ENCODE measurements around the gene PRSS38.
A peak's percentile ranks its signal among the peaks of the same experiment; 100 is the strongest.
"Not testable (repeated sequence)": the region's sequence is repeated elsewhere in the genome, so short reads cannot be mapped to it uniquely, and the experiment has no call there.

PRSS38 gene

DNA sequence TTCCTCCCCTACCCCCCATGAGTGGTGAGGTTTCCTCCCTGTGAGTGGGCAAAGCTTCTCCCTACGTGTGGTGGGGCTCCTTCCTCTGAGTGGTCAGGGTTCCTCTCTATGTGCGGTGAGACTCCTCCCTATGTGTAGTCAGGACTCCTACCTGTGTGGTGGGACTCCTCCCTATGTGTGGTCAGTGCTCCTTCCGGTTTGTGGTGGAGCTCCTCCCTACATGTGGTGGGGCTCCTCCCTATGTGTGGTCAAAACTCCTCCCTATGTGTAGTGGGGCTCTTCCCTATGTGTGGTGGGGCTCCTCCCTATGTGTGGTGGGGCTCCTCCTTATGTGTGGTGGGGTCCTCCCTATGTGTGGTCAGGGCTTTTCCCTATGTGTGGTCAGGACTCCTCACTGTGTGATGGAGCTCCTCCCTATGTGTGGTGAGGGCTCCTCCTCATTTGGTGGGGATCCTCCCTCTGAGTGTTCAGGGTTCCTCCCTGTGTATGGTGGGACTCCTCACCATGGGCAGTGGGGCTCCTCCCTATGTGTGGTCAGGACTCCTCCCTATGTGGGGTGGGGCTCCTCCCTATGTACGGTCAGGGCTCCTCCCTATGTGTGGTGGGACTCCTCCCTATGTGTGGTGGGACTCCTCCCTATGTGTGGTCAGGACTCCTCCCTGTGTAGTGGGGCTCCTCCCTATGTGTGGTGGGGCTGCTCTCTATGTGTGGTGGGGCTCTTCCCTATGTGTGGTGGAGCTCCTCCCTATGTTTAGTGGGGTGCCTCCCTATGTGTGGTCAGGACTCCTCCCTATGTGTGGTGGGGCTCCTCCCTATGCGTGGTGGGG, 29.1 kb downstream of the PRSS38 start:
- DNase-seq (ENCODE audit: low read depth), result no peak

DNA sequence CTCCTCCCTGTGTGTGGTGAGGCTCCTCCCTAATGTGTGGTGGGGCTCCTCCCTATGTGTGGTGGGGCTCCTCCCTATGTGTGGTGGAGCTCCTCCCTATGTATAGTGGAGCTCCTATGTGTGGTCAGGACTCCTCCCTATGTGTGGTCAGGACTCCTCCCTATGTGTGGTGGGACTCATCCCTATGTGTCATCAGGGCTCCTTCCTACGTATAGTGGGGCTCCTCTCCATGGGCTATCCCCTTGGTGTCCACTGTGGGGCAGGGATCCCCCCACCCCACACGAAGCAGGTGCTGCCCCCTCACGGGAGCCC, 29.6 kb downstream of the PRSS38 start:
- DNase-seq (ENCODE audit: low read depth), result no peak

DNA sequence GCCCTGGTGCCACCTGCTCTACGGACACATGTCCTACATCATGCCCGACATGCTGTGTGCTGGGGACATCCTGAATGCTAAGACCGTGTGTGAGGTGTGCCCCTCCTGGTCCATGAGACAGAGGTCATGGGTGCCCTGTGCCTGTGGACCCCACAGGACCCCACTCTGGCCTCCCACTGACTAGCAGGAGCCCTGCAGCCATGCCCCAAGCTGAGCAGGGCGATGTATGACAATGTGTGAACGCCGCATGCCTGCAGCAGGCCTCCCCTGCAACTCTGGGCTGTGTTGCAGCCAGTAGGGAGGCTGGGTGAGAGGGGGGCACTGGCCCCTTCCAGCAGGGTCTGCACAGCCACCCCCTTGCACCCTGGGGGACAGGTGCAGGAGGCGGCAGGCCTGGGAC, 30.0 kb downstream of the PRSS38 start:
- DNase-seq (ENCODE audit: low read depth), result no peak

DNA sequence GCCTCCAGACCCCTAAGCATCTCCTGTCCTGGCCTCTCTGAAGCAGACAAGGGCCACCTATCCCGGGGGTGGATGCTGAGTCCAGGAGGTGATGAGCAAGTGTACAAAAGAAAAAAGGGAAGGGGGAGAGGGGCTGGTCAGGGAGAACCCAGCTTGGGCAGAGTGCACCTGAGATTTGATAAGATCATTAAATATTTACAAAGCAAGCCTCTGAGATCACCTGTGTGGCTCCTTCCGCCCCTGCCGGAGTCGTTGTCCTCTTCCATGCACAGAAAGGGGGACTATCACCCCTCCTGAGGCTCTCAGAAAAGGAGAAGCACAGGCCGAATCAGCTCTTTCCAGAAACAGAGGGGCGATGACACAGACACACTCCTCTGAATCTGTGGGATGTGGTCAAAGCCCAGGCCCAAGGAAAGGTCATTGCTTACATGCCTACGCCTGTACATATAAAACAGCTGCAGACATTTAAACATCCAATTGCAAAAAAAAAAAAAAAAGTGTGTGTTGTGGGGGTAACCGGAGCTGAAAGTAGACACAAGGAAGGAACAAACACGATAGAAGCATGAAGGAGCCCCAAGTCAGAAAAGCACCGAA, 30.9 kb downstream of the PRSS38 start:
- DNase-seq (ENCODE audit: low read depth), result no peak

DNA sequence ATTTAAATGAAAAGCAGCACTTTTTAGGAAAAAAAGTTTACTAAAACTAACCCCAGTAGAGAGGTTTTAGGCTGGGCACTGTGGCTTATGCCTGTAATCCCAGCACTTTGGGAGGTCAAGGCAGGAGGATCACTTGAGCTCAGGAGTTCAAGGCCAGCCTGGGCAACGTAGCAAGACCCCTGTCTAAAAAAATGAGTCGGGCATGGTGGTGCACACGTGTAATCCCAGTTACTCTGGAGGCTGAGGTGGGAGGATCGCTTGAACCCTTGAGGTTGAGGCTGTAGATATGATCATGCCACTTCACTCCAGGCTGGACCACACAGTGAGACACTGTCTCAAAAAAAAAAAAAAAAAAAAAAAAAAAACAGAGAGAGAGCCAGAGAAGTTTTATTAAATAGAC, 31.6 kb downstream of the PRSS38 start:
- not testable (repeated sequence) for DNase-seq (ENCODE audit: low read depth)

DNA sequence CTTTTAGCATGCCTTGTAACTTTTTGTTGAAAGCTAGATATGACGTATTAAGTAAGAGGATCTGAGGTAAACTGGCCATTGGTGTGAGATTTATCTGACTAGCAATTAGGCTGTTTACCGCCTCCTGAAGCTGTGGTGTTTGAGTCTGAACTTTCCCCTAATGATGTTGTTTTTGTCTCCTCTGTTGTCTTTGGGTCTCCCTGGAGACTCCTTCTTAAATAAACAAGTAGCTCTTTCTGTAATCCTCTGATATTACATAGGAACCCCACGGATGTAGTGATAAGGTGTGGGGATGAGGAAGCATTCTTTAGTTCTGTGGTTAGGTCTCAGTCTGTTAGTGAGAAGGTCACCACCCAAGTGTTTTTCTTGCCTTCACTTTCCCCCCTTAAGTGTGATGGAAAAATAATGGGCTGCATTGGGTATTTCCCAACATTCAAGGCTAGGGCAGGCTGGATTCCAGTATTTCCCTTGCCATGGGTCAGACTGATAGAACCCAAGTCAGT, 33.0 kb downstream of the PRSS38 start:
- no peak for DNase-seq (ENCODE audit: low read depth)

DNA sequence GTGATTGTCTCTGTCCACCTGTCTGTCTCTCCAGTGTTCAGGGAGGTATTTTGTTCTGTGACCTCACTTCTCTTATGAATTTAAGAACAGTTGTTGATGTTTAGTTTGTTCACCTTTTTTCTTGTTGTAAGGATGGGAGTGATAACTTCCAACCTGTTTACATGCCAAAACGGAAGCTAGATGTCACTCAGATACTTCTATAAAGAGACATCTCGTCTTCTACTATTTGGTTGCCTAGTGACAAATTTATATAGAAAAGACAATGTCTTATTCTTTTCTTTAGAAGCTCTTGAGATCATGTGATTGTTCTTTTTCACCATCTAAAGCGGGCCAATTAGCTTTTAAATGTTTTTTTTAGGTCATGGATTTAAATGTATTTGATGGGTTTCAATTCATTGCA, 33.8 kb downstream of the PRSS38 start:
- DNase-seq (ENCODE audit: low read depth), result no peak

DNA sequence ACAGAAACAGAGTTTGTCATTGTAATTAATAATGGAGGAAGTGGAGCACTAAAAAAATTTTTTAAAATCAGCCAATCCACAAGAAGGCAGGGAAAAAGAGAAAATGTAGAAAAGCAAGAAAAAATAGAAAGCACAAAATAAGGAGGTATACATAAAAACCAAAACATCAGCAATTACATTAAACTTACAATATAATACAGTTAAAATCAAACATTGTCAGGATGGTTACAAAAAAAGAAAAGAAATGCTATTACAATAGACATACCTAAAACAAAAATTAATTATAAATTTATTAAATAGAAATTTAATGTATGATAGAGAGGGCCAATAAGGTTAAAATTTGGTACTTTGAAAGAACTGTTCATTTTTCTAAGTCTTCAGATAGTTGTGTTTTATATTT, 38.7 kb downstream of the PRSS38 start:
- DNase-seq (ENCODE audit: low read depth), result no peak

DNA sequence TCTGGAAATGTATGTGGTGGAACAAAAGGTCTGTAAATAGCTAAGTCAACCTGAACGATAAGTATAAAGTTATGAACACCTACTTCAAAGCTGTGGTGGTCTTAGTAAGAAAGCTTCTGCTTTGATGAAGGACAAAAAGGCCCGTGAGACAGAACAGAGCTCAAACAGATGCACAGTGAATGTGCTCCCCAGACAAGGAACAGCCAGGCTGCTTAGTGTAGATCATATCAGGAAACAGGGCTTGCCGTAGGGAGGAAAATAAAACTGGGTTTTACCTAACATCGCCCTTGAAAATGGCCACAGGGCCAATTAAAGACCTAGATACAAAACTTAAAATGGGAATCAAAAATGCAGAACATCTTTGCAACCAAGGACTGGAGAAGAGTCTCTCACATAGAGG, 40.2 kb downstream of the PRSS38 start:
- no peak for DNase-seq (ENCODE audit: low read depth)

DNA sequence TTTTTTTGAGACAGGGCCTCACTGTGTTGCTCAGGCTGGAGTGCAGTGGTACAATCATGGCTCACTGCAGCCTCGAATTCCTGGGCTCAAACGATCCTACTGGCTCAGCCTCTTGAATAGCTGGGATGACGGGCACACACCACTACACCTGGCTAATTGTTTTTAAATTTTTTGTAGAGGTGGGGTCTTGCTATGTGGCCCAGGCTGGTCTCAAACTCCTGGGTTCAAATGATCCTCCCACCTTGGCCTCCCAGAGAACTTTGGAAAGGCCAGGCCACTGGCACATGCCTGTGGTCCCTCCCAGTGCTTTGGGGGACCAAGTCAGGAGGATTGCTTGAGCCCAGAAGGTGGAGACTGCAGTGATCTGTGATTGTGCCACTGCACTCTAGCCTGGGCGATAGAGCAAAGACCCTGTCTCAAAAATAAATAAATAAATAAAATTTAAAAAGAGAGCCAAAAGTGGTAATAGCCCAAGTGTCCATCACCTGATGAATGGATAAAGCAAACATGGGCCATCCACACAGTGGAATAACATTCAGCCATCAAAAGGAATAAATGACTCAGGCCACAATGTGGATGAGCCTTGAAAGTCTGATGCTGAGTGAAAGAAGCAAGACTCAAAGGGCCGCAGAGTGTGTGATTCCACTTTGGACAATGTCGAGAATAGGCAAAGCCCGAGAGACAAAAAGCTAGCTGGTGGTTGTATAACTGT, 40.8 kb downstream of the PRSS38 start:
- no peak for DNase-seq (ENCODE audit: low read depth)

DNA sequence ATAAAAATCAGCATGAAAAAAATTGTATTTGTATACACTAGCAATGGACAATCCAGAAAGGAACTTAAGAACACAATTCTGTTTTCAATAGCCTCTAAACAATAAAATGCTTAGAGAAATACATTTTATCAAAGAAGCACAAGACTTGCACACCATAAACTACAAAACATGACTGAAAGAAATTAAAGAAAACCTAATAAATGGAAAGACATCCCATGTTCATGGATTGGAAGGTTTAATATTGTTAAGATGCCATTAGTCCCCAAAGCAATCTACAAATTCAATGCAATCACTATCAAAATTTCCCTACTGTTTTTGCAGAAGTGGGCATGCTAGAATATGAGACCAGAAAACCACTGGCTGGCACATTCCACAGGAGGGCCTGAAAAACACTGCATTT, 49.4 kb downstream of the PRSS38 start:
- no peak for DNase-seq (ENCODE audit: low read depth)

DNA sequence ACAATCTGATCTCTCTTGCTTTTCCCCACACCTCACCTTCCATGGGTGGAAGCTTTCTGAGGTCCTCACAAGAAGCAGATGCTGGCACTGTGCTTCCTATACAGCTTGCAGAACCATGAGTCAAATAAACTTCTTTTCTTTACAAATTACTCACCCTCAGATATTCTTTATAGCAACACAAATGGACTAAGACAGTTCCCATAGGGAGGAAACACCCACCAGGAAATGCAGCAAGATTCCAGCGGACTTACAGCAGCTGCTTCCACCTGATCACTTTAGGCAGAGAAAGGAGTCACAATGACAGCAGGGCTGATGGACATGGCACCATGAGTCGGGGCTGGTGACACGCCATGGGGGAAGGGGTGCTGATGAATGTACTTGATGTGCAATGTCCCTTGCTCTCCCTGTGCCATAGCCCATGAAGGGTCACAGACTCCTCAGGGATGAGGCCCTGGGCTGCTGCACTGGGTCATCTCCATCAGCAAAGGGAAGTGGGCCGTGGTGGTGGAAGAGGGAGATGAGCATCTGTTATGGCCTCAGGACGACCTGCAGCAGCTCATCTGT, 53.9 kb downstream of the PRSS38 start:
- DNase-seq (ENCODE audit: low read depth), result no peak

DNA sequence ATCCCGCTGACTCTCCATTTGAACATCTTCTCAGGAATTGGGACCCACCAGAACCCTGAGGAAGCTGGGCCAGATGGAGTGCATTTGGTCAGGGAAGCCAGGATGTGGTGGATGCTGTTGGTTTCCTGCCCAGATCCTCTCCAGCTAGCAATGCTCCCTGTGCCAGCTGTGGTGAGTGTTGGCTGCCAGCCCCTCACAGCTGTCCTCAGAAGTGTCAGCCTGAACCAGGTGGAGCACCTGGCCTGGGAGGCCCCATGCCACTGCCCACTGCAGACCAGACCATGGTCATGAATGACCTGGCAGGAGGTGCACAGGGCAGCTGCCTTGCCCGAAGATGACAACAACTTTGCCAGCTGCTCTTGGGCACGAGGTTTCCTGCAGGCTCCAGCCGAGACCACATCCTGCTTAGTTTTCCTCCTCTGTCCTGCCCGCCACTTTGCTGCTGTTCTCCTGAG, 54.4 kb downstream of the PRSS38 start:
- peak; percentile 44 for DNase-seq (ENCODE audit: low read depth)

DNA sequence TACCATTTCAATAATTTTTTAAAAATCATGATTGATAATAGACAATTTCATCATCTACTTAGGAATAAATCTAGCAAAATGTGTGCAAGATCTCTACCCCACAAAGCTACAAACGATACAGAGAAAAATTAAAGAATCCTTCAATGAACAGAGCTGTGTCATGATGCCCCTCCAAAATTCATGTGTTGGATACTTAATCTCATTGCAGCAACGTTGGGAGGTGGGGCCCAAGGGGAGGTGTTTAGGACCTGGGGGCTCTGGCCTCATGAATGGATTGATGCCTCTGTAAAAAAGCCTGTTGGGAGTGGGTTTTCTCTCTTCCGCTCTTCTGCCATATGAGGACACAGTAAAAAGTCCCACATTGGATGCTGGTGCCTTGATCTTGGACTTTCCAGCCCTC, 54.9 kb downstream of the PRSS38 start:
- DNase-seq (ENCODE audit: low read depth), result no peak

DNA sequence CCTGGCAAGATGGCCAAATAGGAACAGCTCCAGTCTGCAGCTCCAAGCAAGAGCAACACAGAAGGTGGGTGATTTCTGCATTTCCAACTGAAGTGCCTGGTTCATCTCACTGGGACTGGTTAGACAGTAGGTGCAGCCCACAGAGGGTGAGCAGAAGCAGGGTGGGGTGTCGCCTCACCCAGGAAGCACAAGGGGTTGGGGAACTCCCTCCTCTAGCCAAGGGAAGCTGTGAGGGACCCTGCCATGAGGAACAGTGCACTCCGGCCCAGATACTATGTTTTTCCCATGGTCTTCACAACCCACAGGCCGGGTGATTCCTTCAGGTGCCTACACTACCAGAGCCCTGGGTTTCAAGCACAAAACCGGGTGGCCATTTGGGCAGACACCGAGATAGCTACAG, 56.4 kb downstream of the PRSS38 start:
- DNase-seq (ENCODE audit: low read depth), result not testable (repeated sequence)

DNA sequence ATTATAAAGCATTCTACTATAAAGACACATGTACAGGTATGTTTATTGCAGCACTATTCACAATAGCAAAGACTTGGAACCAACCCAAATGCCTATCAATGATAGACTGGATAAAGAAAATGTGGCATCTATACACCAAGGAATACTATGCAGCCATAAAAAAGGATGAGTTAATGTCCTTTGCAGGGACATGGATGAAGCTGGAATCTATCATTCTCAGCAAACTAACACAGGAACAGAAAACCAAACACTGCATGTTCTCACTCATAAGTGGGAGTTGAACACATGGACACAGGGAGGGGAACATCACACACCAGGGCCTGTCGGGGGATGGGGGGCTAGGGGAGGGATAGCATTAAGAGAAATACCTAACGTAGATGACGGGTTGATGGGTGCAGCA, 62.3 kb downstream of the PRSS38 start:
- DNase-seq (ENCODE audit: low read depth), result not testable (repeated sequence)

DNA sequence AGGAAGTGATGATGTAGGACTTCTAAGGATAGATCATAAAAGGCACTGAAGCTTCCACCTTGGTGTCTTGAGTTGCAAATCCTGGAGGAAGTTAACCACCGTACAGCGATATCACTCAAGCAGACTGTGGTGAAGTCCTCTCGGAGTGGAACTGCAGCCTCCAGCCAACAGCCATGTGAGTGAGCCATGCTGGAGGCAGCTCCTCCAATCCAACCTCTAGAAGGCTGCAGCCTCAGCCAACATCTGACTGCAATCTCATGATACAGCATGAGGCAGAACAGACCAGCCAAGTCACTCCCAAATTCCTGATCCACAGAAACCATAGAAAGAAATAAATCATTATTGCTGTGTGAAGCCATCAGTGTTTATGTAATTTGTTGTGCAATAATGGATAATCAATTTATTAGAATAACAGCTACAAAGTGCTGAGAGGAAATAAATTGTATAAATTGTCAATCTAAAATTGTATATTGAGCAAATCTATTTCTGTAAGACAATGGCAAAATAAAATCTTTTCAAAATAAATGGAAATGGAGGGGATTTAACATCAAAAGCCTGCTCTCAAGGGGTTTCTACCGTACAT, 65.0 kb downstream of the PRSS38 start:
- no peak for DNase-seq (ENCODE audit: low read depth)

DNA sequence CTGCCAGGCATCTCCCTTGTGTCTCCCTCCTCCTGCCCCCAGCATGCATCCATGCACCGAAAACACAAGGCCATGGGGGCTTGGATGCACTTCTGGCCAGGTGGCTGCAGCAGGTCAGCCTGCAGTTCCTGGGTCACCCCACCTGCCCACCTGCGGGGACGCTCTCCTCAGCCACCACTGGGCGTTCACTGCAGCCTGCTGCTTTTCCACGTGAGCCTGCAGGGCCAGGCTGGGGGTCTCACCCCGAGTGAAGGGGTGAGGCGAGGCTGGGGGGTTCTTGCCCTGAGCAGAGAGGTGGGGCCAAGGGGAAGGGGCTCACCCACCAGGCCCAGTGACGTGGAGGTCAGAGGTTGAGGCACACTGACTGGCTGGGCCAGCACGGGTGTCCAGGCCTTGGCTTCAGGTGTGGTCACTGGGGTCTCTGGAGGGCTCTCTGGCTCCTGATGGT, 67.6 kb downstream of the PRSS38 start:
- no peak for DNase-seq (ENCODE audit: low read depth)

DNA sequence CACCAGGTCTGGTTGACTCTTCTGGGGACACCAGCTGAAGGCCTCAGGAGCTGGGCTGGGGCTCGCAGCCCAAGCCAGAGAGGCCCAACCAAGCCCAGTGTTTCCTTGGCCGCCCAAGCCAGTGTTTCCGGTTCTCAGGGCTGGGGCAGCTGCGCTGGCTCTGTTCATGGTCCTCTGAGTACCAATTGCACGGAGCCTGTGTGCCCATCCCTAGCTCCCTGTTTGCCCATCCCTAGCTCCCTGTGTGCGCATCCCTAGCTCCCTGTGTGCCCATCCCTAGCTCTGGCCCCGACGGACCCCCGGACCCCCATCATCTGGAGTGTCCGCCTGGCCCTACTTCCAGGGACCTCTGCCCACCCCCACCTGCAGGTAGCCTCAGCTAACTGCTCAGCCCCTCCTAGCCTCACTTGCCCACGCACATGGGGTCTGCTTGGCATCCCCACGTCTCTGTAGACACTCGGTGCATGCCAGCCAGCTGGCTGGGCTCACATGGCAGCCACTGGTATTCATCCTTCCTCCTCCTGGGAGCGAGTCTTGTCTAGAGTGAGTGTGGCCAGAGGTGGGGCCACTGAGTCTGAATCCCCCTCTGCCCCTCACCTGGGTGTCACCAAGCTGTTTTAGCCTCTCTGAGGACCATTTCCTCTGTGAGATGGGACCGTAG, 68.3 kb downstream of the PRSS38 start:
- DNase-seq (ENCODE audit: low read depth), result no peak

DNA sequence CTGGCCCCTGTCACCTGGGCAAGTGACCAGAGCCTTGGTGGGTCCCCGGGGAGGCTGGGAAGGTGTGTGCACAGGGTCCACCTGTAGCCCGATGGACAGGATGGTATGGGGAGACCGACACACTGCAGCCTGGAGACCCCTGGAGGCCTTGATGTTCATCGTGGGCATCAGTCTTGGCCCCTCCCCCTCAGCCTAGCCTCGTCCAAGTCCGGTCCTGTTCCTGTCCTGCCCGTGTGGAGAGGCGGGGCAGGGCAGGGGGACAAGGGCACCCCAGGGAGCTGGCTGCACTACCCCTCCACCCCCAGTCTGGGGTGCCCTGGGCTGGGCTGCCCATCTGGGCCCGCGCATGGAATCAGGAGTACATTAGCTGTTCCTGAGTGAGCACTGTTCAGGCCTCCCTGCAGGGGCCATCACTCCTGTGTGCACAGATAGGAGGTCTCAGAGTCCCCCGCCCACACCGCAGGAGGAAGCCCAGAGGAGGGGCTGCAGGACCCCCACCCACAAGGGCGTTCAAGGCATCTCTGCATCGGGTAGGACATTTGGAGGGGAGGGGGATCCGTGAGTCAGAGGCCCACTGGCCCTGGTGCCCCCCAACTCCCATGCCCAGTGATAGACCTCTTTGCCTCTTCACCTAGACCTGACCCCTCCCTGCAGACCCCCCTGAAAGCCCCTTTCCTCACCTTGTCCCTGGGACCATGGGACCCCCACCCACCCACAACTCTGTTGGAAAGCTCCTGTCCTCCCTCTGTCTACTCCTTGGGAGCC, 69.1 kb downstream of the PRSS38 start:
- DNase-seq (ENCODE audit: low read depth), result no peak

DNA sequence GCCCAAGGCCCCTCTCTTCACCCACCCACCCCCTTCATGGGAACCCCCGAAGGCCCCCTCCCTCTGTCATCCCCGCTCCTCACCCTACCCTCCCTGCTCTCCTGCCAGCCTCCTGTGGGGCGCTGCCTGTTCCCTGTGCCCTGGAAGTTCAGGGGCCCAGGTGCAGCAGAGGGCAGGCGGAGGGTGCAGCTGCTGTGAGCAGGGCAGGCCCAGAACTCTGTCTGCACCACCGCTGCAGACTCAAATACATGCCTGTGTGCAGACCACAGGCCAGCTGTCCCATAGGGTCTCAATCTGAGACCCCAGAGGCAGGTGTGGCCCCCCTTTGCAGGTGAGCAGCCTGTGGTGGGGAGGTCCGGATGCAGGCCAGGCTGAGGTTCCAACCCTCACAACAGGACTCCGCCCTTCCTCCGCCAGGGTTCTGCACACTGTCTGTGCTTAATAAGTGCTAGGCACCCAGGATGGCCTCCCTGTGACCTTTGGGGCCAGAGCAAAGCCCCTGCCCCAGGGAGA, 69.7 kb downstream of the PRSS38 start:
- no peak for DNase-seq (ENCODE audit: low read depth)

All from GM04504 (cell line).